Measurements from ENCODE around the gene PIBF1. TPM values are rescaled to one million over a fixed set of nuclear protein-coding genes. Genes with fewer than 3 reads are reported as not detected.
"Not testable (repeated sequence)": the region's sequence is repeated elsewhere in the genome, so short reads cannot be mapped to it uniquely, and the experiment has no call there.

The PIBF1 gene
- total RNA-seq, 4 donors from 2014 or later = 19.4 to 63.8 (median 40.2) TPM

- WGBS, 2 donors = 87 to 94% methylated on average over 1 of the region's 1 CpG
- Histone ChIP-seq H3K9me3 (no peaks in the 10 kb centered on the region), H3K4me3 (no peak overlapping the region), H3K27me3 (no peaks in the 10 kb centered on the region), H3K27ac (no peak overlapping the region), H3K4me1 (no peaks in the 10 kb centered on the region), H3K36me3 (peaks cover 0 to 44% (median 0%) of the 10 kb centered on the region in 3 donors)
- DNase-seq (ENCODE audit: low spot score in 2 of 2) = no peak
- TF ChIP-seq EP300 (IDR thresholded peaks at IDR 0.05) (no peak), POLR2A (IDR thresholded peaks at IDR 0.05) (no peak), CTCF (IDR thresholded peaks at IDR 0.05) (no peak)
These were observed 150.3 kb downstream of the PIBF1 start for GRCh38 chr13:72932250-72932649.

- H3K4me1 ChIP-seq; H3K27me3 ChIP-seq; DNase-seq (ENCODE audit: low spot score in 2 of 2); H3K27ac ChIP-seq; H3K4me3 ChIP-seq; H3K9me3 ChIP-seq: not testable (repeated sequence)
- H3K36me3 ChIP-seq = peaks cover 0 to 59% (median 0%) of the 10 kb centered on the region in 3 donors
- 90 to 98% methylated on average over 2 of the region's 2 CpGs for WGBS, 2 donors
These were observed 164.3 kb downstream of the PIBF1 start for GRCh38 chr13:72946267-72946666.

GRCh38 chr13:72952529-72953141 lies 170.7 kb downstream of the PIBF1 start:
- Histone ChIP-seq H3K4me3 (no peak overlapping the region), H3K27ac (no peak overlapping the region), H3K27me3 (no peaks in the 10 kb centered on the region), H3K36me3 (peaks cover 0 to 40% (median 0%) of the 10 kb centered on the region in 3 donors), H3K4me1 (no peaks in the 10 kb centered on the region), H3K9me3 (no peaks in the 10 kb centered on the region)
- TF ChIP-seq CTCF (IDR thresholded peaks at IDR 0.05) (no peak), EP300 (IDR thresholded peaks at IDR 0.05) (no peak)
- WGBS, 2 donors = 83 to 93% methylated on average over 1 of the region's 1 CpG
- DNase-seq (ENCODE audit: low spot score in 2 of 2) = no peak

- WGBS, 2 donors = 91 to 96% methylated on average over 6 of the region's 6 CpGs
- Histone ChIP-seq H3K36me3 (peaks cover 0 to 33% (median 0%) of the 10 kb centered on the region in 3 donors), H3K9me3 (no peaks in the 10 kb centered on the region), H3K27me3 (no peaks in the 10 kb centered on the region), H3K27ac (no peak overlapping the region), H3K4me3 (no peak overlapping the region), H3K4me1 (no peaks in the 10 kb centered on the region)
- no peak for DNase-seq (ENCODE audit: low spot score in 2 of 2)
- TF ChIP-seq EP300 (IDR thresholded peaks at IDR 0.05) (no peak), POLR2A (IDR thresholded peaks at IDR 0.05) (no peak), CTCF (IDR thresholded peaks at IDR 0.05) (no peak)
These were observed 171.5 kb downstream of the PIBF1 start for GRCh38 chr13:72953391-72953965.

GRCh38 chr13:72959643-72960042 lies 177.7 kb downstream of the PIBF1 start:
- Histone ChIP-seq H3K27ac (no peak overlapping the region), H3K36me3 (peaks cover 0 to 38% (median 0%) of the 10 kb centered on the region in 3 donors), H3K27me3 (no peaks in the 10 kb centered on the region), H3K9me3 (no peaks in the 10 kb centered on the region), H3K4me3 (no peak overlapping the region), H3K4me1 (no peaks in the 10 kb centered on the region)
- TF ChIP-seq CTCF (IDR thresholded peaks at IDR 0.05) (no peak), POLR2A (IDR thresholded peaks at IDR 0.05) (no peak)
- WGBS, 2 donors = 93 to 98% methylated on average over 1 of the region's 1 CpG
- DNase-seq (ENCODE audit: low spot score in 2 of 2) = no peak

Data from tibial nerve (tissue), 4 donors.